ENCODE results near the gene IQSEC1. TPM values are rescaled to one million over a fixed set of nuclear protein-coding genes. Genes with fewer than 3 reads are reported as not detected.
A peak's percentile ranks its signal among the peaks of the same experiment; 100 is the strongest.

The IQSEC1 gene
- total RNA-seq, 1 donor from 2014 or later: 29.5 TPM

- Histone ChIP-seq H3K9ac (ENCODE audit: low read length) (no peak overlapping the region), H3K27me3 (ENCODE audit: insufficient read depth, low read length) (peaks cover 64% of the 10 kb centered on the region), H3K36me3 (ENCODE audit: insufficient read depth, low read length) (no peaks in the 10 kb centered on the region), H3K9me3 (ENCODE audit: insufficient read depth, low read depth, low read length) (no peaks in the 10 kb centered on the region), H4K20me1 (ENCODE audit: insufficient read depth, low read length) (no peaks in the 10 kb centered on the region), H2AFZ (ENCODE audit: low read depth, low read length) (peak overlapping the region; percentile 41), H3K27ac (ENCODE audit: low read depth, low read length) (no peak overlapping the region), H3K4me2 (ENCODE audit: low read length) (no peak overlapping the region), H3K4me1 (ENCODE audit: insufficient read depth, low read length) (peaks cover 4% of the 10 kb centered on the region), H3K4me3 (ENCODE audit: insufficient read depth, low read depth, low read length) (no peak overlapping the region), H3K79me2 (ENCODE audit: insufficient read depth, low read length) (no peaks in the 10 kb centered on the region)
- Mint-ChIP-seq H3K27ac (ENCODE audit: unreplicated experiment) (no peak overlapping the region), H3K27me3 (ENCODE audit: low read depth, unreplicated experiment) (peaks cover 29% of the 10 kb centered on the region), H3K9me3 (ENCODE audit: unreplicated experiment) (no peaks in the 10 kb centered on the region), H3K4me1 (ENCODE audit: low read depth, unreplicated experiment) (peaks cover 8% of the 10 kb centered on the region), H3K36me3 (ENCODE audit: low read depth, unreplicated experiment) (no peaks in the 10 kb centered on the region), H3K4me3 (ENCODE audit: unreplicated experiment) (no peak overlapping the region)
- FAIRE-seq (no peak), DNase-seq (ENCODE audit: low read depth) (no peak)
- TF ChIP-seq EZH2 (IDR thresholded peaks at IDR 0.05; ENCODE audit: insufficient read depth, low read length) (peak; percentile 50), CTCF (IDR thresholded peaks at IDR 0.05; ENCODE audit: insufficient read depth, low read depth, low read length) (no peak)
Measured at GRCh38 chr3:13042715-13043271, 30.4 kb downstream of the IQSEC1 start.

GRCh38 chr3:13042127-13042701 is 31.0 kb downstream of the IQSEC1 start:
- no peak overlapping the region for H3K4me3 ChIP-seq (ENCODE audit: insufficient read depth, low read depth, low read length)
- no peak overlapping the region for H3K27ac ChIP-seq (ENCODE audit: low read depth, low read length)
- H4K20me1 ChIP-seq (ENCODE audit: insufficient read depth, low read length): no peaks in the 10 kb centered on the region
- peaks cover 63% of the 10 kb centered on the region for H3K27me3 ChIP-seq (ENCODE audit: insufficient read depth, low read length)
- H3K9ac ChIP-seq (ENCODE audit: low read length): no peak overlapping the region
- peak overlapping the region; percentile 41 for H2AFZ ChIP-seq (ENCODE audit: low read depth, low read length)
- no peaks in the 10 kb centered on the region for H3K36me3 ChIP-seq (ENCODE audit: insufficient read depth, low read length)
- H3K9me3 ChIP-seq (ENCODE audit: insufficient read depth, low read depth, low read length): no peaks in the 10 kb centered on the region
- peaks cover 27% of the 10 kb centered on the region for H3K27me3 Mint-ChIP-seq (ENCODE audit: low read depth, unreplicated experiment)
- FAIRE-seq (no peak), DNase-seq (ENCODE audit: low read depth) (no peak)
- peak; percentile 57 for TF ChIP-seq EZH2 (IDR thresholded peaks at IDR 0.05; ENCODE audit: insufficient read depth, low read length)
- TF ChIP-seq CTCF (IDR thresholded peaks at IDR 0.05; ENCODE audit: insufficient read depth, low read depth, low read length): no peak
- H3K79me2 ChIP-seq (ENCODE audit: insufficient read depth, low read length): no peaks in the 10 kb centered on the region
- H3K36me3 Mint-ChIP-seq (ENCODE audit: low read depth, unreplicated experiment): no peaks in the 10 kb centered on the region
- no peaks in the 10 kb centered on the region for H3K9me3 Mint-ChIP-seq (ENCODE audit: unreplicated experiment)
- H3K4me1 Mint-ChIP-seq (ENCODE audit: low read depth, unreplicated experiment): peaks cover 8% of the 10 kb centered on the region
- H3K4me1 ChIP-seq (ENCODE audit: insufficient read depth, low read length): peaks cover 4% of the 10 kb centered on the region
- peak overlapping the region; percentile 30 for H3K4me2 ChIP-seq (ENCODE audit: low read length)
- no peak overlapping the region for H3K27ac Mint-ChIP-seq (ENCODE audit: unreplicated experiment)
- no peak overlapping the region for H3K4me3 Mint-ChIP-seq (ENCODE audit: unreplicated experiment)

- H4K20me1 ChIP-seq (ENCODE audit: insufficient read depth, low read length): no peaks in the 10 kb centered on the region
- FAIRE-seq (no peak), DNase-seq (ENCODE audit: low read depth) (no peak)
- TF ChIP-seq EZH2 (IDR thresholded peaks at IDR 0.05; ENCODE audit: insufficient read depth, low read length) (no peak), CTCF (IDR thresholded peaks at IDR 0.05; ENCODE audit: insufficient read depth, low read depth, low read length) (no peak)
- H3K4me1 ChIP-seq (ENCODE audit: insufficient read depth, low read length): peaks cover 4% of the 10 kb centered on the region
- peak overlapping the region; percentile 25 for H3K4me2 ChIP-seq (ENCODE audit: low read length)
- Mint-ChIP-seq H3K27me3 (ENCODE audit: low read depth, unreplicated experiment) (peaks cover 19% of the 10 kb centered on the region), H3K27ac (ENCODE audit: unreplicated experiment) (no peak overlapping the region), H3K9me3 (ENCODE audit: unreplicated experiment) (no peaks in the 10 kb centered on the region), H3K4me3 (ENCODE audit: unreplicated experiment) (no peak overlapping the region), H3K4me1 (ENCODE audit: low read depth, unreplicated experiment) (peaks cover 8% of the 10 kb centered on the region), H3K36me3 (ENCODE audit: low read depth, unreplicated experiment) (no peaks in the 10 kb centered on the region)
- no peak overlapping the region for H3K4me3 ChIP-seq (ENCODE audit: insufficient read depth, low read depth, low read length)
- no peak overlapping the region for H3K9ac ChIP-seq (ENCODE audit: low read length)
- H3K79me2 ChIP-seq (ENCODE audit: insufficient read depth, low read length): no peaks in the 10 kb centered on the region
- no peak overlapping the region for H3K27ac ChIP-seq (ENCODE audit: low read depth, low read length)
- H3K9me3 ChIP-seq (ENCODE audit: insufficient read depth, low read depth, low read length): no peaks in the 10 kb centered on the region
- H3K27me3 ChIP-seq (ENCODE audit: insufficient read depth, low read length): peaks cover 55% of the 10 kb centered on the region
- H3K36me3 ChIP-seq (ENCODE audit: insufficient read depth, low read length): no peaks in the 10 kb centered on the region
- H2AFZ ChIP-seq (ENCODE audit: low read depth, low read length): no peak overlapping the region
Measured at GRCh38 chr3:13041113-13041776, 32.0 kb downstream of the IQSEC1 start.
